Body of pancreas (tissue), 4 donors: ENCODE results near the gene ARFRP1.

Source experiments
- CTCF ChIP-seq, 7 experiments: fragments of 450-650 bp in 4 of 7; fragments of 200-600 bp in 3 of 7; sonication (generic) in 3 of 7; IDR thresholded peaks; one replicate each; pipeline ENCODE4 v1.5.1; 2016 to 2019; ENCODE audit warnings: antibody characterized with exemption in 7 of 7
- POLR2A ChIP-seq, 3 donors: fragments of 450-650 bp; IDR thresholded peaks; one replicate each; pipeline ENCODE4 v1.6.1; 2016; ENCODE audit warnings: antibody characterized with exemption in 3 of 3, mild to moderate bottlenecking in 2 of 3

GRCh38 chr20:63692436-63693082 is 15.2 kb downstream of the ARFRP1 start:
- TF ChIP-seq CTCF (IDR thresholded peaks at IDR 0.05): no peak
- no peak for TF ChIP-seq POLR2A (IDR thresholded peaks at IDR 0.05)
